ENCODE results near the gene SGIP1. TPM values are rescaled to one million over a fixed set of nuclear protein-coding genes. Genes with fewer than 3 reads are reported as not detected.
"Not testable (repeated sequence)": the region's sequence is repeated elsewhere in the genome, so short reads cannot be mapped to it uniquely, and the experiment has no call there.

SGIP1 gene
- total RNA-seq, 1 donor: 17.4 TPM

- TF ChIP-seq, protein P1, sequence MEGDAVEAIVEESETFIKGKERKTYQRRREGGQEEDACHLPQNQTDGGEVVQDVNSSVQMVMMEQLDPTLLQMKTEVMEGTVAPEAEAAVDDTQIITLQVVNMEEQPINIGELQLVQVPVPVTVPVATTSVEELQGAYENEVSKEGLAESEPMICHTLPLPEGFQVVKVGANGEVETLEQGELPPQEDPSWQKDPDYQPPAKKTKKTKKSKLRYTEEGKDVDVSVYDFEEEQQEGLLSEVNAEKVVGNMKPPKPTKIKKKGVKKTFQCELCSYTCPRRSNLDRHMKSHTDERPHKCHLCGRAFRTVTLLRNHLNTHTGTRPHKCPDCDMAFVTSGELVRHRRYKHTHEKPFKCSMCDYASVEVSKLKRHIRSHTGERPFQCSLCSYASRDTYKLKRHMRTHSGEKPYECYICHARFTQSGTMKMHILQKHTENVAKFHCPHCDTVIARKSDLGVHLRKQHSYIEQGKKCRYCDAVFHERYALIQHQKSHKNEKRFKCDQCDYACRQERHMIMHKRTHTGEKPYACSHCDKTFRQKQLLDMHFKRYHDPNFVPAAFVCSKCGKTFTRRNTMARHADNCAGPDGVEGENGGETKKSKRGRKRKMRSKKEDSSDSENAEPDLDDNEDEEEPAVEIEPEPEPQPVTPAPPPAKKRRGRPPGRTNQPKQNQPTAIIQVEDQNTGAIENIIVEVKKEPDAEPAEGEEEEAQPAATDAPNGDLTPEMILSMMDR (IDR thresholded peaks at IDR 0.05; ENCODE audit: extremely low read depth, low read depth, low read length): no peak
- DNase-seq (ENCODE audit: insufficient read length, low spot score, missing footprints): no peak
- H4K20me1 ChIP-seq (ENCODE audit: insufficient read depth, low read length): no peaks in the 10 kb centered on the region
- H3K9me3 ChIP-seq (ENCODE audit: low read depth, low read length): no peaks in the 10 kb centered on the region
- H3K79me2 ChIP-seq (ENCODE audit: insufficient read depth, low read length): peaks cover 8% of the 10 kb centered on the region
- H2AFZ ChIP-seq (ENCODE audit: low read length): no peak overlapping the region
- H3K27ac ChIP-seq (ENCODE audit: low read depth, low read length): no peak overlapping the region
- H3K27me3 ChIP-seq (ENCODE audit: insufficient read depth, low read length): no peaks in the 10 kb centered on the region
- H3K4me2 ChIP-seq (ENCODE audit: insufficient read depth, low read length): no peak overlapping the region
- no peaks in the 10 kb centered on the region for H3K36me3 ChIP-seq (ENCODE audit: insufficient read depth, low read length)
- H3K4me1 ChIP-seq (ENCODE audit: insufficient read depth, low read length): peaks cover 6% of the 10 kb centered on the region
- no peak overlapping the region for H3K4me3 ChIP-seq (ENCODE audit: insufficient read depth, low read length)
These were observed 49.1 kb downstream of the SGIP1 start for GRCh38 chr1:66583021-66583420.

DNA sequence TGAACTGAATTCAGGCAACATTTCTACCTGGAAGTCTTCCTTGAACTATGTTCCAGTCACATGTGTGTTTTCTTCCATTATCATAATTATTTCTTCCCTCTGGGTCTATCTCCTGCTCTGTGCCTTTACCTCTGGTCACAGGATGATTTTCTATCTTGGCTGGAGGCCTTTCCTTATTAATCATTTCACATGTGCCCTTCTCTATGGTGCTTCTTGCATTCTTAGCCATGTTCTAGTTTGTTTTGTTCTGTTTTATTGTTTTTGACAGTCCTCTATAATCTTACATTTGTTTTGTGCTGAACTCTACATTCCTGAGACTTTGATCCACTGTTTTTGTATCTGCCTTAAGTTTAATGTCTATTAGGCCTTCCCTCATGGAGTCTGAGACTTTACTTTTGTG lies 51.0 kb downstream of the SGIP1 start:
- Histone ChIP-seq H3K4me1 (ENCODE audit: insufficient read depth, low read length) (no peaks in the 10 kb centered on the region), H3K27me3 (ENCODE audit: insufficient read depth, low read length) (no peaks in the 10 kb centered on the region), H2AFZ (ENCODE audit: low read length) (peak overlapping the region; percentile 19), H3K27ac (ENCODE audit: low read depth, low read length) (no peak overlapping the region), H3K36me3 (ENCODE audit: insufficient read depth, low read length) (no peaks in the 10 kb centered on the region), H3K4me3 (ENCODE audit: insufficient read depth, low read length) (no peak overlapping the region), H3K9me3 (ENCODE audit: low read depth, low read length) (no peaks in the 10 kb centered on the region), H3K79me2 (ENCODE audit: insufficient read depth, low read length) (peaks cover 8% of the 10 kb centered on the region), H3K4me2 (ENCODE audit: insufficient read depth, low read length) (no peak overlapping the region), H4K20me1 (ENCODE audit: insufficient read depth, low read length) (no peaks in the 10 kb centered on the region)
- TF ChIP-seq, protein P1 (IDR thresholded peaks at IDR 0.05; ENCODE audit: extremely low read depth, low read depth, low read length): no peak
- no peak for DNase-seq (ENCODE audit: insufficient read length, low spot score, missing footprints)

DNA sequence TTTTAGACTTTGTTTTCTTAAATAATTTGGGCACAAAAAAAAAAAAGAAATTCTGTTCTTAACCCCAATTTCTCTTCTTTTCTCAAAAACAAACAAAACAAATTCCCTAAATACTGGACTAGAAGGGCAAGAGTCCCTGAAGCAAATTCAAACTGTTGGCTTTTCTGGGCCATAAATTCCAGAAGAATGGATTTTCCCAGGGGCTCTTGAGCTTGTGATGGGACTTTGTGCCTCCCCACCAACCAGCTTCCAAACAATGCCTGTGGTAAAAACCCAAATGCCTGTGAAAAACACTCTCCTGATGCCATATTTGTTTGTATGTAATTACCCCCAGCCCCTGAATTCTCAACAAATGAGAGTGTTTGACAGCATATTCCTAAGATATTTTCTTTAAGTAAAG lies 55.4 kb downstream of the SGIP1 start:
- no peaks in the 10 kb centered on the region for H3K27me3 ChIP-seq (ENCODE audit: insufficient read depth, low read length)
- H3K36me3 ChIP-seq (ENCODE audit: insufficient read depth, low read length): no peaks in the 10 kb centered on the region
- peaks cover 5% of the 10 kb centered on the region for H3K79me2 ChIP-seq (ENCODE audit: insufficient read depth, low read length)
- H3K4me1 ChIP-seq (ENCODE audit: insufficient read depth, low read length): no peaks in the 10 kb centered on the region
- H4K20me1 ChIP-seq (ENCODE audit: insufficient read depth, low read length): no peaks in the 10 kb centered on the region
- H3K9me3 ChIP-seq (ENCODE audit: low read depth, low read length): no peaks in the 10 kb centered on the region
- DNase-seq (ENCODE audit: insufficient read length, low spot score, missing footprints): no peak
- no peak overlapping the region for H3K27ac ChIP-seq (ENCODE audit: low read depth, low read length)
- no peak overlapping the region for H3K4me3 ChIP-seq (ENCODE audit: insufficient read depth, low read length)
- no peak overlapping the region for H2AFZ ChIP-seq (ENCODE audit: low read length)
- no peak overlapping the region for H3K4me2 ChIP-seq (ENCODE audit: insufficient read depth, low read length)
- TF ChIP-seq, protein P1 (IDR thresholded peaks at IDR 0.05; ENCODE audit: extremely low read depth, low read depth, low read length): no peak

DNA sequence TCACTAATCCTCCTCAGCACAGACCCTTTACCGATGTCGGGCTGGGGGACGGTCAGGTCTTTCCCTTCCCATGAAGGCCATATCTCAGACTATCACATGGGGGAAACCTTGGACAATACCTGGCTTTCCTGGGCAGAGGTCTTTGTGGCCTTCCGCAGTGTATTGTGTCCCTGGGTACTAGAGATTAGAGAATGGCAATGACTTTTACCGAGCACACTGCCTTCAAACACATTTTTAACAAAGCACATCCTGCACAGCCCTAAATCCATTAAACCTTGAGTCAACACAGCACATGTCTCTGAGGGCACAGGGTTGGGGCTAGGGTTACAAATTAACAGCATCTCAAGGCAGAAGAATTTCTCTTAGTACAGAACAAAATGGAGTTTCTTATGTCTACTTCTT lies 58.2 kb downstream of the SGIP1 start:
- H3K27ac ChIP-seq (ENCODE audit: low read depth, low read length); H3K4me3 ChIP-seq (ENCODE audit: insufficient read depth, low read length); H4K20me1 ChIP-seq (ENCODE audit: insufficient read depth, low read length); H3K9me3 ChIP-seq (ENCODE audit: low read depth, low read length); H3K4me1 ChIP-seq (ENCODE audit: insufficient read depth, low read length); DNase-seq (ENCODE audit: insufficient read length, low spot score, missing footprints); H2AFZ ChIP-seq (ENCODE audit: low read length); H3K27me3 ChIP-seq (ENCODE audit: insufficient read depth, low read length); H3K36me3 ChIP-seq (ENCODE audit: insufficient read depth, low read length); H3K79me2 ChIP-seq (ENCODE audit: insufficient read depth, low read length); H3K4me2 ChIP-seq (ENCODE audit: insufficient read depth, low read length): not testable (repeated sequence)

Data from osteoblast (primary cell).